ENCODE results near the gene DIPK1A.

DNA sequence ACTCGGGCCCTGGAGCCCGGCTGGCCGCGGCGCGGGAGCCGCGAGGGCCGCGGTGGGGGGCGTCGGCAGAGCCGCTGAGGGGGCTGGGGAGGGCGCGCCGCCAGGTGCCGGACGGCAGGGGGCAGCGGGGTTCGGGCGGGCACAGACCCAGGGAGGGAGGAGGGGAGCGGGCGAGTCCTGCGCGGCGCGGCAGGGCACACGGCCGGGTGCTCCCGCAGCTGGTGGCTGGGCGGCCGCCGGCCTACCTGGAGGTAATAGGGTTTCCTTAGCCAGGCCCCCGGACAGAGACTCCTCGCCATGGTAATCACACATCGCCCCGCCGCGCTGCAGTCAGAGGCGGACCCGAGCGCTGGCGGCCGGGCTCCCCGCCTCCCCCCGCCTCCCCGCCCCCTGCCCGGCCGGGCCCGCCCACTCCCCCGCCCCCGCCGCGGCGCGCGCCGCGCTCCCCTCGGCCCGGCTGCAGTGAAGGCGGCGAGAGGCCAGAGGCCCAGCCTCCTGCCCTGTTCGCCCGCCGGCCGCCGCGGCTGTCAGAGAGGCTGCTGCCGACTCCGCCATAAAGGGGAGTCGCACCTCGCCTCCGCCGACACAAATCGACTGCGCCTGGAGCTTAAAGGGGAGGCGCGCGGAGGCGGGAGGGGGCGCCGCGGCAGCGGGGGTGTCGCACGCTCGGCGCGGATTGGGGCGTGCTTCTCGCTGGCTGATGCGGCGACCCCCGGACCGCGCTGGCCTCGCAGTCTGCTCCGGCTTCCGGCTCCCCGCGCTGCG is at the start of gene DIPK1A:
- TF ChIP-seq, protein P1, sequence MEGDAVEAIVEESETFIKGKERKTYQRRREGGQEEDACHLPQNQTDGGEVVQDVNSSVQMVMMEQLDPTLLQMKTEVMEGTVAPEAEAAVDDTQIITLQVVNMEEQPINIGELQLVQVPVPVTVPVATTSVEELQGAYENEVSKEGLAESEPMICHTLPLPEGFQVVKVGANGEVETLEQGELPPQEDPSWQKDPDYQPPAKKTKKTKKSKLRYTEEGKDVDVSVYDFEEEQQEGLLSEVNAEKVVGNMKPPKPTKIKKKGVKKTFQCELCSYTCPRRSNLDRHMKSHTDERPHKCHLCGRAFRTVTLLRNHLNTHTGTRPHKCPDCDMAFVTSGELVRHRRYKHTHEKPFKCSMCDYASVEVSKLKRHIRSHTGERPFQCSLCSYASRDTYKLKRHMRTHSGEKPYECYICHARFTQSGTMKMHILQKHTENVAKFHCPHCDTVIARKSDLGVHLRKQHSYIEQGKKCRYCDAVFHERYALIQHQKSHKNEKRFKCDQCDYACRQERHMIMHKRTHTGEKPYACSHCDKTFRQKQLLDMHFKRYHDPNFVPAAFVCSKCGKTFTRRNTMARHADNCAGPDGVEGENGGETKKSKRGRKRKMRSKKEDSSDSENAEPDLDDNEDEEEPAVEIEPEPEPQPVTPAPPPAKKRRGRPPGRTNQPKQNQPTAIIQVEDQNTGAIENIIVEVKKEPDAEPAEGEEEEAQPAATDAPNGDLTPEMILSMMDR (IDR thresholded peaks at IDR 0.05): no peak
- TF ChIP-seq ZFX (IDR thresholded peaks at IDR 0.05; ENCODE audit: borderline replicate concordance): no peak
